ENCODE results near the gene MGAT3.

GRCh38 chr22:39426380-39427043 is 30.3 kb upstream of the MGAT3 start:
- TF ChIP-seq CTCF (IDR thresholded peaks at IDR 0.05), result no peak
- no peak for TF ChIP-seq EP300 (IDR thresholded peaks at IDR 0.05)
- TF ChIP-seq POLR2AphosphoS5 (IDR thresholded peaks at IDR 0.05), result no peak
